Loucy (cell line): ENCODE data around the gene CPXM2.

Experiments
- H2AFZ ChIP-seq: fragments of 200-600 bp; sonication (generic); 2 replicates; pipeline ENCODE4 v1.6.0; 2016; ENCODE audit warnings: antibody characterized with exemption, mild to moderate bottlenecking, low read length, moderate library complexity
- H3F3A ChIP-seq: fragments of 200-600 bp; 2 replicates; pipeline ENCODE4 v1.6.0; 2016; ENCODE audit warnings: antibody characterized with exemption, low read depth, mild to moderate bottlenecking
- H3K27me3 ChIP-seq: fragments of 200-600 bp; sonication (generic); 2 replicates; pipeline ENCODE4 v1.6.1; 2014; ENCODE audit warnings: low read length, mild to moderate bottlenecking; ENCODE audit not compliant: insufficient read depth, poor library complexity, severe bottlenecking
- H3K36me3 ChIP-seq: fragments of 200-600 bp; sonication (generic); 2 replicates; pipeline ENCODE4 v1.6.1; 2016; ENCODE audit warnings: low read length; ENCODE audit not compliant: insufficient read depth
- H3K4me1 ChIP-seq: fragments of 200-600 bp; sonication (generic); 2 replicates; pipeline ENCODE4 v1.5.1; 2014; ENCODE audit warnings: low read length, mild to moderate bottlenecking; ENCODE audit not compliant: insufficient read depth, poor library complexity, severe bottlenecking
- H3K4me2 ChIP-seq: fragments of 200-600 bp; sonication (generic); 2 replicates; pipeline ENCODE4 v1.6.0; 2014; ENCODE audit warnings: antibody characterized with exemption, low read length, low read depth, mild to moderate bottlenecking; ENCODE audit not compliant: poor library complexity, severe bottlenecking
- H3K4me3 ChIP-seq: fragments of 200-600 bp; sonication (generic); 2 replicates; pipeline ENCODE4 v1.5.1; 2014; ENCODE audit warnings: low read length, mild to moderate bottlenecking, mixed read lengths; ENCODE audit not compliant: poor library complexity, severe bottlenecking
- H3K79me2 ChIP-seq: fragments of 200-600 bp; sonication (generic); 2 replicates; pipeline ENCODE4 v1.6.1; 2014; ENCODE audit warnings: low read length; ENCODE audit not compliant: insufficient read depth
- H3K9ac ChIP-seq: fragments of 200-600 bp; sonication (generic); 2 replicates; pipeline ENCODE4 v1.6.0; 2014; ENCODE audit warnings: mild to moderate bottlenecking, low read depth, low read length, moderate library complexity; ENCODE audit not compliant: poor library complexity, severe bottlenecking
- H3K9me2 ChIP-seq: fragments of 200-600 bp; sonication (generic); replicated peaks from 2 replicates; pipeline ENCODE4 v1.6.1; 2016; ENCODE audit warnings: low read depth, low read length, mixed read lengths
- H3K9me3 ChIP-seq: fragments of 200-600 bp; sonication (generic); 2 replicates; pipeline ENCODE4 v1.6.1; 2014; ENCODE audit warnings: mild to moderate bottlenecking, antibody characterized with exemption, low read length, low read depth; ENCODE audit not compliant: insufficient read depth
- H4K20me1 ChIP-seq: fragments of 200-600 bp; sonication (generic); 2 replicates; pipeline ENCODE4 v1.6.0; 2014; ENCODE audit warnings: antibody characterized with exemption, low read length, mild to moderate bottlenecking; ENCODE audit not compliant: insufficient read depth, poor library complexity, severe bottlenecking
- EZH2phosphoT487 ChIP-seq: fragments of 200-600 bp; IDR thresholded peaks from 2 replicates; pipeline ENCODE4 v1.6.1; 2018; ENCODE audit warnings: antibody characterized with exemption, mild to moderate bottlenecking, moderate library complexity, borderline replicate concordance
- TF ChIP-seq, protein P1 (sequence below): fragments of 200-600 bp; sonication (generic); conservative IDR thresholded peaks from 2 replicates; pipeline ENCODE4 v1.5.1; 2014; ENCODE audit warnings: mild to moderate bottlenecking, antibody characterized with exemption, low read length

CPXM2 gene

DNA sequence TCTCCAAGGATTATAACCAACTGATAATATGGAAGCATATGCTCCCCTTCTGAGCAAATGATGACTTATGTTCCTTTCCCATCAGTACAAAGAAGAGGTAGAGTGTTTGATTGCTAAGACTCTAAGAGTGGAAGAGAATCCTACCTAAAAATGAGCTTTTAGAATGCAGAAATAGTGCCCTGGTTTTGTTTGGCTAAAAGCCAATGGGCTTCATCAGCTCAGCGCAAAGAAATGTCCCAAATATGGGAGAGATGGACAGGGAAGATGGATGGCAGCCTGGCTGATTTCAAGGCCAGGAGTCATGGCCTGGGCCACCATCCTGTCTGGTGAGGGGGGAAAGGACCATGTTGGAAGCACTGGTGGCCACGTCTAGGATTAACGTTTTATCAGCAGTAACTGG, 165.2 kb downstream of the CPXM2 start:
- H3K9me3 ChIP-seq: no peaks in the 10 kb centered on the region; the same call in none of the 2 replicates
- H3K9me2 ChIP-seq: no peaks in the 10 kb centered on the region
- no peaks in the 10 kb centered on the region for H3K79me2 ChIP-seq
- H3K4me2 ChIP-seq: no peak overlapping the region
- no peaks in the 10 kb centered on the region for H3K27me3 ChIP-seq
- no peak overlapping the region for H3K9ac ChIP-seq
- no peaks in the 10 kb centered on the region for H3F3A ChIP-seq
- no peaks in the 10 kb centered on the region for H3K36me3 ChIP-seq
- no peak overlapping the region for H2AFZ ChIP-seq
- TF ChIP-seq EZH2phosphoT487: no peak
- H3K4me3 ChIP-seq: no peak overlapping the region
- H4K20me1 ChIP-seq: no peaks in the 10 kb centered on the region
- H3K4me1 ChIP-seq: no peaks in the 10 kb centered on the region

DNA sequence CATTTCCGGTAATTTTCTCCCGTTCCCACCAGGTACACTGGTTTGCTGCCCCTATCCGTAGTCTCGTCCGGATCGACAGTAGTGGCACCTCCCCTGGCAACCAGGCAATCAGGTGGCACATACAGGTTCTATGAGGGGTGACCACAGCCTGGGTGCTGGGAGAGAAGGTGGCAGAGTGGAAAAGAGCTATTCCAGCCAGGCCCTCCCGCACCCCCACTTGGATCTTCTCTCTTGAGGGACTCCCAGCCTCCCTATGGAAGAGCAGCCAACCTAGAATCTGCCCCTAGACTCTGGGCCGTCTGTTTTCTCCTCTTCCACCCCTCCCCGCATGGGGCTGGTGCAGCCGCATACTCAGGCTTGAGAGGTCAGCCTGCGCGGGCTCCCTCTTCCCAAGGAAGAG, 166.9 kb downstream of the CPXM2 start:
- Histone ChIP-seq H3K9ac (no peak overlapping the region), H3K9me2 (no peaks in the 10 kb centered on the region), H3K27me3 (no peaks in the 10 kb centered on the region), H3K4me2 (no peak overlapping the region), H3K4me3 (no peak overlapping the region), H3K9me3 (no peaks in the 10 kb centered on the region; the same call in none of the 2 replicates), H3K79me2 (no peaks in the 10 kb centered on the region), H4K20me1 (no peaks in the 10 kb centered on the region), H2AFZ (no peak overlapping the region), H3K36me3 (no peaks in the 10 kb centered on the region), H3K4me1 (no peaks in the 10 kb centered on the region), H3F3A (no peaks in the 10 kb centered on the region)
- TF ChIP-seq, protein P1, sequence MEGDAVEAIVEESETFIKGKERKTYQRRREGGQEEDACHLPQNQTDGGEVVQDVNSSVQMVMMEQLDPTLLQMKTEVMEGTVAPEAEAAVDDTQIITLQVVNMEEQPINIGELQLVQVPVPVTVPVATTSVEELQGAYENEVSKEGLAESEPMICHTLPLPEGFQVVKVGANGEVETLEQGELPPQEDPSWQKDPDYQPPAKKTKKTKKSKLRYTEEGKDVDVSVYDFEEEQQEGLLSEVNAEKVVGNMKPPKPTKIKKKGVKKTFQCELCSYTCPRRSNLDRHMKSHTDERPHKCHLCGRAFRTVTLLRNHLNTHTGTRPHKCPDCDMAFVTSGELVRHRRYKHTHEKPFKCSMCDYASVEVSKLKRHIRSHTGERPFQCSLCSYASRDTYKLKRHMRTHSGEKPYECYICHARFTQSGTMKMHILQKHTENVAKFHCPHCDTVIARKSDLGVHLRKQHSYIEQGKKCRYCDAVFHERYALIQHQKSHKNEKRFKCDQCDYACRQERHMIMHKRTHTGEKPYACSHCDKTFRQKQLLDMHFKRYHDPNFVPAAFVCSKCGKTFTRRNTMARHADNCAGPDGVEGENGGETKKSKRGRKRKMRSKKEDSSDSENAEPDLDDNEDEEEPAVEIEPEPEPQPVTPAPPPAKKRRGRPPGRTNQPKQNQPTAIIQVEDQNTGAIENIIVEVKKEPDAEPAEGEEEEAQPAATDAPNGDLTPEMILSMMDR: no peak
- no peak for TF ChIP-seq EZH2phosphoT487

DNA sequence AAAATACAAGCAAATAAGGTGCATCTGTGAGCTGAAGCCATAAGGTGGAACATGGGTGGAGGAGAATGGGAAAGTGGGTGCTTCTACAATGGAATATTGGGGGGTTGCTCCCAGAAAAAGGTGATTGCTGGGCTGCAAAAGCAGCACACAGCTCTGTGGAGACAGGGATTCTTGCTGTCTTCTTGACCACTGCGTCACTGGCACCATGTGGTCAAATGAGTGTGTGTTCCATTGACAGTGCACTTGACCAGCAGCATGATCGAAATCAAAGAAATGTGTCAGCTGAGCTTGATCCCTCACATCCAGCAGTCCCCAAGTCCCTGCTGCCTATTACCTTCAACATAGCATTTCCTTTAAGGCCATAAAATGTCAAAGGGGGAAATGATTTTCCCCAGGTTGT, 169.3 kb downstream of the CPXM2 start:
- Histone ChIP-seq H3K9ac (no peak overlapping the region), H3F3A (no peaks in the 10 kb centered on the region), H3K4me1 (no peaks in the 10 kb centered on the region), H3K4me2 (no peak overlapping the region), H4K20me1 (no peaks in the 10 kb centered on the region), H3K9me2 (no peaks in the 10 kb centered on the region), H2AFZ (no peak overlapping the region), H3K79me2 (no peaks in the 10 kb centered on the region), H3K9me3 (peaks cover 3% of the 10 kb centered on the region), H3K36me3 (no peaks in the 10 kb centered on the region), H3K27me3 (no peaks in the 10 kb centered on the region), H3K4me3 (no peak overlapping the region)
- TF ChIP-seq, protein P1: no peak
- TF ChIP-seq EZH2phosphoT487: no peak

DNA sequence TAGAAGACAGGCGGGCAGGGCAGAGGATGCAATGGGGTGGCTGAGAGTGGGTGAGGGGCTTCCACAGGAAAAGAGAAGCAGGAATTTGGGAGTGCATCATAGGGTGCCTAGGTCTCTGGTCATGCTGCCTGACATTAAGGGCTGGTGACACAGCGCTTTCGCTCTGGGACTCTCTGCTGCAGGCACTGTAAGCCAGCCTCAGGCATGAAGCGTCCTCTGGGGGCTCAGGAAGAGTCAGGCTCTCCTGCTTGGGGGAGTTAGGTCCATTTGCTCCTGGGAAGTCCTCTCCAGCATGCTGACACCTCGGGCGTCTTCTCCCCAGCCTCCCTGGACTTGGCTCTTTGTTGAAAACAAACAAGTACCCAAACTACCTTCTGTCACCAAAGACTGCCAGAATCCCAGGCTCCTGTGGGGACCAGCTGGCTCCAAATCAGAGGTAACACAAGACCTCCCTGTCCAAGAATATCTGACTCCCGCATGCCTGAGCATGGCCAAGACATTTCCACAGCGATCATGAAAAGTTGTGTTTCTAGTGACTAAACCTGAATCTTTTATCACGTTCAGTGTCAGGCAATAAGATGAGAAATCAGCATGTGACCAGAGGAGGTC, 170.1 kb downstream of the CPXM2 start:
- H3K4me2 ChIP-seq: no peak overlapping the region
- no peak overlapping the region for H3K9ac ChIP-seq
- no peaks in the 10 kb centered on the region for H3F3A ChIP-seq
- H3K27me3 ChIP-seq: no peaks in the 10 kb centered on the region
- no peaks in the 10 kb centered on the region for H3K36me3 ChIP-seq
- TF ChIP-seq, protein P1: no peak
- peaks cover 3% of the 10 kb centered on the region for H3K9me3 ChIP-seq
- no peaks in the 10 kb centered on the region for H3K79me2 ChIP-seq
- no peak overlapping the region for H3K4me3 ChIP-seq
- no peaks in the 10 kb centered on the region for H3K9me2 ChIP-seq
- no peaks in the 10 kb centered on the region for H4K20me1 ChIP-seq
- H2AFZ ChIP-seq: no peak overlapping the region
- H3K4me1 ChIP-seq: no peaks in the 10 kb centered on the region
